Hematopoietic multipotent progenitor cell treated with erythropoietin and hydrocortisone succinate and interleukin-3 and kit ligand, for 6 days (in vitro differentiated cells): Measurements from ENCODE around the gene OR1F1.
A peak's percentile ranks its signal among the peaks of the same experiment; 100 is the strongest.
"Not testable (repeated sequence)": the region's sequence is repeated elsewhere in the genome, so short reads cannot be mapped to it uniquely, and the experiment has no call there.

ENCODE experiments used
- DNase-seq: peaks from one replicate; pipeline ENCODE4 v3.0.0-alpha.2; 2015

Gene OR1F1

DNA sequence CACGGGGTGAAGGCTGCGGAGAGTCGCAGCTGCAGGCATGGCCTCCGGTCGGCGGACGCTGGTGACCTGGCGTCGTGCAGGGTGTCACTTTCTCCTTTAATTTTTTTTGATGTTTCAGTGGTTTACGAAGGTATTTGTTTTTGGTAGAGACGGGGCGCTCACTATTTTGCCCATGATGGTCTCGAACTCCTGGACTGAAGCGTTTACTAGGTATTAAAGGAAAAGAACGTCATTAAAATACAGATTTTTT is 36.1 kb upstream of the OR1F1 start:
- no peak for DNase-seq

DNA sequence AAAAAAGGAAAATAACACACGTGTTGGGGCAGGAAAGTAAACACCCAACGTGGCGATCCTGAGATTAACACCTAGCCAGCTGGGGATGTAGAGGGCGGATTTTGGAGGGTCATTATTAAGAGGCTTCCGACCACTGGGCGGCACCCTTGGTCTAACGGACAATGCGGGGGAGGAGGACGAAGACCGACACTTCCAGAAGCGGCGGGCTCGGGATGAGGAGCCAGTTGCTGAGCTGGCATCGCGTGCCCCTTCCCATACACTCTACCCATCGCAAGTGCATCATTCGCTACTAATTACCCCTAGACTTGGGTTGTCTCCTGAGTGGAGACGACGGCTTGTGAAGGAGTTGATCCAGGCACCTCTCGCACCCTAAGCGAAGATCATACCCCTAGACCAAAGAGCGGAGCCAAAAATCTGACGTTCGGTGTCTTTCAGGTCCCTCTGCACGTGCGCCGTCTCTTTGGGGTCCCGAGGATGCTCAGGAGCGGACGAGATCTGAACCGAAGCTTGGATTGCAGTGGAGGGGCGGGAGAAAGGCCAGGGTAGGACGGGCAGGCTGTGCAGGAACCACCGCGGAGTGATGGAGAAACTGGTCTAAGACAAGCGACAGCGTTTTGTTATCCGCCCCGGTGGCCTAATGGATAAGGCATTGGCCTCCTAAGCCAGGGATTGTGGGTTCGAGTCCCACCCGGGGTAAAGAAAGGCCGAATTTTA is 35.6 kb upstream of the OR1F1 start:
- DNase-seq = peak; percentile 94

DNA sequence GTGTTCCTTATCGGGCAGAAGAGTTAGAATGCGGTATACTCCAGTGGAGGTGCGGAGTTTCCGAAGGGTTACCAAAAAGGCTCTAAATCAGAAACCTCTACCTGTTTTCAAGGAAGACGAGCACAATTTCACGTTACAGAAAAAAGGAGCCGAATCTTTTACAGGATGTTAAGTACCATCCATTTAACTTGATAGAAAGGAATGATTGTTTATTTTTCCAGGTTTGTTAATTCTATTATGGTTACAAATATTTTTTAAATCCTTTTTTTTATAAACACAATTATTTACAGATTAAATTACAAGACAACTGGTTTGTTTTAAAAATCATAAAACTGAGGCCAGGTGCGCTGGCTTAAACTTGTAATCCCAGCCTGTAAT is 35.0 kb upstream of the OR1F1 start:
- DNase-seq = no peak

DNA sequence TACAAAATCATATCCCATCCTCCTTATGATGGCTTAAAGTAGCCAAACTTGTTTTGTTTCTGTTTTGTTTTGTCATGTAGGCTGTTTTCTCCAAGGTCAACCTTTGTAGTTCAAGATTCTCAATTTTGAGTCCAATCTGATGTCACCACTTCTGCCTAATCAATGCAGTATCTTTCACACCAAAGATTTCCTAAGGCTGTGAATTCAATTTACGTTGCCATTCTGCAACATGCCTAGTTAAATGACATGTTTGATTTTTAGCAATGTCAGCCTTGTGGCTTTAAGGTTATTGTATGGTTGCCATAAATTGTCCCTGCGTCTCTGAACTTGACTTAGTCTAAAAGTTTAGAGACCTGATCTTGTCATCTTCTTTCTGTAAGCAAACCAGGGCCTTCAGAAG is 32.8 kb upstream of the OR1F1 start:
- no peak for DNase-seq

DNA sequence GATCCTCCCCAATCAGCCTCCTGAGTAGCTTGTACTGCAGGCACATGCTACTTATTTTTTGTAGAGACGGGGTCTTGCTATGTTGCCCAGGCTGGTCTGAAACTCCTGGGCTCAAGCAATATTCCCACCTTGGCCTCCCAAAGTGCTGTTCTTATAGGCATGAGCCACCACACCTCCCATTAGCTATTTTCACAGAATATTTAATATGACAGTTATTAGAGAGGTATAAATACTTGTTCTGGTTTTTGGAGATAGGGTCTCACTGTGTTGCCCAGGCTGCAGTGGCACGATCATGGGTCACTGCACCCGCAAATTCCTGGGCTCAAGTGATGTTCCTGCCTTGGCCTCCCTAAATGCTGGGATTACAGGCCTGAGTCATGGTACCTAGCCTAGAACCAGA is 32.0 kb upstream of the OR1F1 start:
- no peak for DNase-seq

DNA sequence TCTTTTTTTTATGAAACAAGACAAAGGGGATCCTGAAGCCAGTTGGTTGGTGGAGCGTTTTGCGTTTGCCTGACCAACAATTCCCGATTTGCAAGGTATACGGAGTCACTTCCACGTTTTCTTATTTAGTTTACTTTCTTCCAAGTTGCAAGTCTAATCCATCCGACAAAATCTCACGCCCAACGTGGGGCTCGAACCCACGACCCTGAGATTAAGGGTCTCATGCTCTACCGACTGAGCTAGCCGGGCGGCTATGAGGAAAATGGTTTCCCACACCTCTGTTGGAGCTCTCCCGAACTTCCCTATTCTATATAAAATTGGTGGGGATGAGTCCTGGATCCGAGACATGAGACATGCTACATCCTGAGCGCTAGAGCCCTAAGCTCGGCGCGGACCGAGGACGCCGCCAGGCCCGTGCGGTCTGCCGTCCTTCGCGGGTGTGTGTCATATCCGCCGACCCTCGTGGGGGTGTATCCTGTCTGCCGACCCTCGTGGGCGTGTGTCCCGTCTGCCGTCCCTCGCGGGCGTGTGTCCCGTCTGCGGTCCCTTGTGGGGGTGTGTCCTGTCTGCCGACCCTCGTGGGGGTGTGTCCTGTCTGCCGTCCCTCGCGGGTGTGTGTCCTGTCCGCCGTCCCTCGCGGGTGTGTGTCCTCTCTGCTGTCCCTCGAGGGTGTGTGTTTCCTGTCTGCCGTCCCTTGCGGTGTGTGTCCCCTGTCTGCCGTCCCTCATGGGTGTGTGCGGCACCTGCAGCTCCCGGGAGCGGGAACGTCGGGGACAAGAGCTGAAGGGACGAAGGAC is 30.6 kb upstream of the OR1F1 start:
- DNase-seq = peak; percentile 89

DNA sequence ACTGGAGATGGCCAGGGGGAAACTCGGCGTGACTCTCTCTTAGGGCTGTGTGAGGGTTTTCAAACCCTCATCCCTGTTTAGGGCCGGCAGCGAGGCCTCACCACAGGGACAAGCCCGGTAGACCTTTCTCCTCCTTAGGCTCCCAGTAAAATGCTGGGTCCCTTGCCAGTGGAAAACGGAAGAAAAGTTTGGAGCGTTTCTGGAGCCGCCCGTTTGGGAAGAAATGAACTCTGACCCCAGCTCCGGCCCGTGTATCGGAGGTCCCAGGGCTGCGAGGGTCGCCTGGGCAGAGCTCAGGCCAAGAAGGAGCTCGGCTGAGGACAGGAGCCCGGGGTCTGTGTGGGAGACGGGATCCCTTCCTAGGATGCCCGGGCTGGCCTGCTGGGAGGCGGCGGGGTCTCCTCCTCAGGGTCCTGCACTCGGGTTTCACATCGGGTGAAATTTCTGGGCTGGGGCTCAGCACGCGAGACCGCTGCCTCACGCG is 29.9 kb upstream of the OR1F1 start:
- peak; percentile 22 for DNase-seq

DNA sequence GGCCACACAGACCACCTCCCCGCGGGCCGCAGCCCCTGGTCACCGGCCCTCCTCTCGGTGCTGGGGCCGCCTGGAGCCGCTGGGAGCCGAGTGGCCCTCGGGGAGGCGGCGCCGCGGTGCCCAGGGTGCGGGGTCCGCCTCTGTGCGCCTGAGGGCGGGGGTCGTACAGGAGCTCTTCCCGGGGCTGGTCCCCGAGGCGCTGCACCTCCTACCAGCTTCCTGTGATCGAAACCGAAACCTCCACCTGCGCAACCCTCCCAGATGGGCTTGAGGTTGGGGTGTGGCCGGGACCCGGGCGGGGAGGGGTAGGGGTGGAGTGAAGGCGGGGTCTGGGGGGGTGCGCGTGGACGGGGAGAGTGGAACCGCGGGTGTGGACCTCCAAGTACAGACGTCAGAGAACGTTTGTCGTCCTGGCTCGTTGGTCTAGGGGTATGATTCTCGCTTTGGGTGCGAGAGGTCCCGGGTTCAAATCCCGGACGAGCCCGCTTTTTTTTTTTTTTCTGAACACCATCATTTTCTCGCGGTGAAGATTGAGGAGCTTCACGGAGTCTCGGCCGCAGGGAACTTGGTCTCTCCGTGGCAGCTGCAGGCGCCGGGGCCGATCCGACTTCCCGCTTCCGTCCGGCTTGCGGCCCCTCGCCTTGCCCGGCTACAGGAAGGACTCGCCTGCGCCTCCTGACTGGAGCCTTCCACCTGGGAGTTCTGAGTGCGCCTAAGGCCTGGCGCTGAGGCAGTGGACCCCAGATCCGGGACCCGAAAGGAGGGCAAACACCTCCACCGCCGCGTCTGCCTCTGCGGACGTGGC is 29.3 kb upstream of the OR1F1 start:
- peak; percentile 91 for DNase-seq

DNA sequence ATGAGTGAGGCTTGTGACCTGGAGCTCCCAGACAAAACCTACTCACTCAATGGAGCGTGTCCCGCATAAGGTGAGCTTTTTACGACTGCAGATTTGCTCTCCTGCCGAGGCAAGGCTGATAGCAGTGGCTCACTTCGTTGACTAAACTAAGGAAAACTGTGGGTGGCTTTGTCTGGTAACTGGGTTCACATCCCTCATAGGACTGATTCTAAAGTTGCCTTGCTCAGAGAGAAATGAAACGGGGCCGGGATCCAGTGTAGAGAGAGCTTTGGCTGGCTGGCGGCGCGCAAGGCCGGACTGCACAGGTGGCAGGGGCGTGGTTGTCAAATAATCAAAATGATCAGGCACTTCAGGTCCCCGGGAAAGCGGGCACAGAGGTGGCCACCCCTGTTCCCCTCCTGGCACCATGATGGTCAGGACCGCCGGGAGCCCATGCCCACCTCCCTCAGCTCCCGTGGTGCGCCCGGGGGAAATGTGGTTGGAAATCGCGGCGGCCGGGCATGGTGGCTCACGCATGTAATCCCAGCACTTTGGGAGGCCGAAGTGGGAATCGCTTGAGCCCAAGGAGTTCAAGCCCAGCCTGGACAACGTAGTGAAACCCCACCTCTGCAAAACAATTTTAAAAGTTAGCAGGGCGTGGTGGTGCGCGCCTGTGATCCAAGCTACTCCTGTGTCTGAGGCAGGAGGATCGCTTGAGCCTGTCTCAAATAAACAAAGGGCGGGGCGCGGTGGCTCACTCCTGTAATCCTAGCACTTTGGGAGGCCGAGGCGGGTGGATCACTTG is 26.6 kb upstream of the OR1F1 start:
- DNase-seq = no peak

DNA sequence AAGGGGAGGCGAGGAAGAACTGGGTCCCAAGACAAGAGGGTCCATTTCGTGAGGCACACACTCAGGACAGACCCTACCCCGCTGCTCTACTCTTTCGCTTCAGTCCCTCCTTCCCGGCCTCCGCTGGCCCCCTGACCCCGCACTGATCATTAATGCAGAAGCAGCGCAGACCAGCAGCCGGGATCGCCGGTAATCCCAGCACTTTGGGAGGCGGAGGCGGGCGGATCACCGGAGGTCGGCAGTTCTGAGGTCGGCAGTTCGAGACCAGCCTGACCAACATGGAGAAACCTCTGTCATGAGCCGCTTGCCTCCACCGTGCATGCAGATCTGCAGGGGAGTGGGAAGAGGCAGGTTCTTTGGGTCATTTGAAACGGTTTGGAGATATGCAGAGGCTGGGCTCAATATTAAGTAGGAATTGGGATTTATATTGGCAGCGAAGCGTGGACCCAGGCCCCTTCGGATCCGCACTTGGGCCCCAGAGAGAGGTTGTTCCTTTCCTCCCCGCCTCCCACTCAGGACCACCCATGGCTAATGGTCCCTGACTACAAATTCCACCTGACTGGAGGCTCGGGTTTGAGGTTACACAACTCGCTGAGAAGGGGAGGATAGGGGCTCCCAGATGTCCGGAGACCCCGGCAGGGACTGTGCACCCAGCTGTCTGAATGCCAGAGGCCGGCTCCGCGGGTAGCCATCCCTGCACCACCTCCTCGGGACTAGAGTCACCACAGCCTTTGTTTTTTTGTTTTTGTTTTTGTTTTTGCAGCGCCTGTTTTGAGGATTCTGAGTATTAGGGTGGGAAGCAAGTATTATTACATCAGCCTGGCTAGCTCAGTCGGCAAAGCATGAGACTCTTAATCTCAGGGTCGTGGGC is 23.6 kb upstream of the OR1F1 start:
- no peak for DNase-seq

DNA sequence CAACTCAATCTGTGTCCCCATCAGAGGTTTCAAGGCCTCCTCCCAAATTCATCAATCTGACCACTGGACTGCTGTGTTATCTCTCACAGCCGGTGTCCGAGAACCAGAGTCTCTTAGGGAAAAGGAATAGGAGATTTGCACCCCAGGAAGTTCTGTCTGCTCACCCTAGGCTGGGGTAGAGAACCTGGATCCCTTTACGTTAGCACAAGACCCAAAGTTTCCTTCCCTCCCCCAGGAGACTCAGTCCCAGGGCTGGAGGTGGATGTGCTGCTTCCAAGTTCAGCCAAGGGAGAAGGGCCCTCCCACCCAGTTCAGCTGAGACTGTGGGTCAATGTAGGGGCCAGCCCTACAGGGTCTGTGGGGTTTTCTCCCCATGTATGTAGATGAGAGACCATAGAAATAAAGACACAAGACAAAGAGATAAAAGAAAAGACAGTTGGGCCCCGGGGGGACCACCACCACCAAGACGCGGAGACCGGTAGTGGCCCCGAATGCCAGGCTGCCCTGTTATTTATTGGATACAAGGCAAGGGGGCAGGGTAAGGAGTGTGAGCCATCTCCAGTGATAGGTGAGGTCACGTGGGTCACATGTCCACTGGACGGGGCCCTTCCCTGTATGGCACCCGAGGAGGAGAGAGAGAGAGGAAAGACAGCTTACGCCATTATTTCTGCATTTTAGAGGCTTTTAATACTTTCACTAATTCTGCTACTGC is 22.7 kb upstream of the OR1F1 start:
- DNase-seq = no peak

DNA sequence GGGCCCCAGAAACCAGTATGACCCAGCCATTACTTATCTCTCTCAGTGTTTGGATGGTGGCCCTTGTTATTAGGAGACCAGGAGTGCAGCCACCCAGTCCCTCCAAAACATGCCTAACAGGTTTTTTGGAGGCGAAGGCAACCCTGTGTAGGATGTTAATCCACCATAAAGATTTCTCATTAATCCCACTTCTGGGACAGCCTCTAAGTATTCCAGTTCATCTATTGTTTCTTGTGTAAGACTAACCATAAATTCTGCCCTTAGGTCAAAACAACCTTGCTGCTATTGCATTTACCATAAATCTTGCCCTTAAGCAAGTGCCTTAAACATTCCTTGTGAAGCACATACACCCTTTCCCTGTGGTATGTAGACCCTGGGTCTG is 21.5 kb upstream of the OR1F1 start:
- DNase-seq = no peak

DNA sequence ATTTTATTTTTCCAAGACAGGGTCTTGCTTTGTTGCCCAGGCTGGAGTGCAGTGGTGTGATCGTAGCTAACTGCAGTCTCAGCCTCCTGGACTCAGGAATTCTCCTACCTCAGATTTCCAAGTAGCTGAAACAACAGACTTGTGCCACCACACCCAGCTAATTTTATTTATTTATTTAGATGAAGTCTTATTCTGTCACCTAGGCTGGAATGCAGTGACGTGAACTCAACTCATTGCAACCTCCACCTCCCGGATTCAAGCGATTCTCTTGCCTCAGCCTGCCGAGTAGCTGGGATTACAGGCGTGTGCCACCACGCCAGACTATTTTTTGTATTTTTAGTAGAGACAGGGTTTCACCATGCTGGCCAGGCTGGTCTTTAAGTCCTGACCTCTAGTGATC is 19.3 kb upstream of the OR1F1 start:
- not testable (repeated sequence) for DNase-seq

DNA sequence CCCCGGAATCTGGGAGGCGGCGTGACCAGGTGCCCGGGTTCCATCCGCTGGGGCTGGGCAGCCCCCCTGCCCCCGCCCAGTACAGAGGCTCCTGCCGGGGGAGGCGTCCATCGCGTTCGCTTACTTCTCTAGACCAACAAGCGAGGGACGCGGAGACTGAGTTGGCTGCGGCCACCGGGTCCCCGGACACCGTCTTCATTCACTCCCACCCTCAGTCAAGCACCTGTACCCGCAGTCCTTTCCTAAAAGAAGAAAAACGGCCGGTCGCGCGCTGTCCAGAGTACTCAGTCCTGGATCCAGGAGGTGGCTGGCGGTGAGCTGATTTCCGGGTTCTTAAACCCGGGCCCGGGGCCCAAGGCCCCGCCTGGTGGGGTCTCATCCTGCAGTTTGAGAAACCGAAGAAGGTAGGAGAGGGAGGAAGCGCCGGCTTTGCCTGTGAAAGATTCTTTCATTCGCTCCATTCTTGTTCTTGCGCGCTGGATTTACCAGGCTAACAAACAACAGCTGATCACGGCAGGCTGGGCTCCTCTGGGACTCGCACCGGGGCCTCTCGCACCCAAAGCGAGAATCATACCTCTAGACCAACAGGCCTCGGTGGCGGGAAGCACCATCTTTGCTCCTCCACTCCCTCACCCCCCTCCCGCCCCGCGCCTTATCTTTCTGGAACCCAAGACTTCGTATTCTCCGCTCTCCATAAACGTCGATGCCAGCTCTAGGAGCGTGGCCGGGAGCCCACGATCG is 17.4 kb upstream of the OR1F1 start:
- peak; percentile 45 for DNase-seq

DNA sequence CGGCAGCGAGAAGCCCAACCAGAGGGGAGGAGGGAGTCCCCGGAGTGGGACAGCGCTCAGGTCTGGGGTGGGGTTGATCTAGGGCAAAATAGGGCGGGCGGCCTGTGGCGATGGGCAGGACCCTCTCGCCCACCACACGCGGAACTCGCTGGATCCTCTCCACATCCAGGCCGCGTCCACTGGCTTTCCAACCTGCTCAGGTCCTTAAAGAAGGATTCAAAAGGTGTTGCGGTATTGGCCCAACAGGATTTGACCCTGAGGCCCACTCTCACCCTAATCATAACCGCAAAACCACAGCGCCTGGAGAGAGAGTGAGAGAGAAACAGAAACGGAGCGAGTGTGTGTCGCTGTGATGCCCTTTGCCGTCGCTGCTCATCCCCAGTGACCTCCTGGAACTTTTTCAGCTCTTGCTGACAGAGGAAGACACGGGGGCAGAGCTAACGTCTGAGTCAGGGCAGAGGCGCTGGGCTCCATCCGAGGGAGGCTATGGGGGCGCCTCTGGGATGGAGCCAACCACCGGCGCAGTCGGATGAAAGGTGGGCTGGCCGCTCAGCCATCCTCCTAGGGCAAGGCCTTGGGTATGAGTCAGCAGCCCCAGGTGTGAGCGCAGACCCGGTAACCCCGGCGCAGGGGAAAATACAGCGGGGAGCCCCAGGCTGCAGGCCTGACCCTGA is 16.7 kb upstream of the OR1F1 start:
- peak; percentile 59 for DNase-seq

DNA sequence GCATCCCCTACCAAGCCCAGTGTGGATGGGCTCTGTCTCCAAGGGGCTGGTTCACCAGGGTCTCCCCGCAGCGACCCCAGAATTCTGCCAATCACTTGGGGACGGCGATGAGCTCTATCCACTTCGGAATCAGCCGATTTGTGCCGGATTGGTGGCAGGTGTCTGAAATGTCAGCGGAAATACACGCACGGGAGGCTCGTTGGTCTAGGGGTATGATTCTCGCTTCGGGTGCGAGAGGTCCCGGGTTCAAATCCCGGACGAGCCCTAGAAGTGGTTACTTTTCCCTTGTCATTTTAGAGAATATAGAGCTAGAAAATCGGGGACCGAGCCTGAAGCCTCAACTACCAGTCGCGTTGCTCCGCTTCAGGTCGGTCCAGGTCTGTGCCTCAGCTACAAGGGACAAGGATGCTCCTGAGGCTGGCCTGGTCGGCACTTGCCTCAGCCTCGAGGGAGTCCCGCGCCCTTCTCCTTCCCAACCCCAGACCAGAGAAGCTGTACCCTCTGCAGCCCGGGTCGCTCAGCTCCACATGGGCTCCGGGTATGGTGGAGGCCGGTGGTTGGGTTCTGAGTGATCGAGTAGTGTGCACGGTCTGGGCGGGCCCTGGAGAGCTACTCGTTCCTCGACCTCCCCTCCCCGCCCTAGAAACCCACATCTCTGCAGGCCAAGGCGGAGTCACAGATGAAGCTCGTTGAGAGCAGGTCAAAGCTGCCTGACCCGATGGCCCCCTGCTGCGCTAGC is 16.0 kb upstream of the OR1F1 start:
- peak; percentile 67 for DNase-seq

DNA sequence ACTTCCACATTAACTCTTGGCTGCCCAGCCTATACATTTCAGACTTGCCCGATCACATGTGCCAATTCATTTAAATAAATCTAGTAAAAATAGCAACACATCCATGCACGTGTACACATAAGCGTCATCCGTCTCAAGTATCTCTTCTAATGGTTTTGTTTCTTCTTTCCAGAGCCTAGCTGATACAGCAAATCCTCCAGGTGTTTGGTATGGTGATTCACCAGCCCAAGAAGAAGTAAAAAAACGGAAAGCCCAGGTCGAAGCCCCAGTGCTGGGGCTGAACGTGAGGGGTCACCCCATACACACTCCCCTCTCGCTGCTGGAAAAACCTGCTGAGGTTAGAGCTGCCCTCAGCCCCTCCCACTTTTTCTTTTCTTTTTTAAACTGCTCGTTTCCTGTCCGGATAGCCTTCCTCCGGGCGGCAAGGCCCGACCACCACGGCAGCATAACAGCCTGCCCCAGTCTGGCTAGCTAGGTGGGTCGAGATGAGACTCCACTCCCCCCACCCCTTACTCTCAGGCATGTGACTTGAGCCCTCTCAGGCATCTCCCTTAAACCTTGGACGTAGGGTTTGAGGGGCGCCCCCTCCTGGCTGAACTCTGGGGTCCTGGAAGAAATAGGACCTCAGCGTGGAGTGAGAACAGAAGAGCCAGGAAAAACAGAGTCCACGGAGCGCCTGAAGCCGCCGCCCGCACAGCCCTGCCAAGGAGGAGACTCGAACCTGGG is 13.9 kb upstream of the OR1F1 start:
- peak; percentile 74 for DNase-seq

DNA sequence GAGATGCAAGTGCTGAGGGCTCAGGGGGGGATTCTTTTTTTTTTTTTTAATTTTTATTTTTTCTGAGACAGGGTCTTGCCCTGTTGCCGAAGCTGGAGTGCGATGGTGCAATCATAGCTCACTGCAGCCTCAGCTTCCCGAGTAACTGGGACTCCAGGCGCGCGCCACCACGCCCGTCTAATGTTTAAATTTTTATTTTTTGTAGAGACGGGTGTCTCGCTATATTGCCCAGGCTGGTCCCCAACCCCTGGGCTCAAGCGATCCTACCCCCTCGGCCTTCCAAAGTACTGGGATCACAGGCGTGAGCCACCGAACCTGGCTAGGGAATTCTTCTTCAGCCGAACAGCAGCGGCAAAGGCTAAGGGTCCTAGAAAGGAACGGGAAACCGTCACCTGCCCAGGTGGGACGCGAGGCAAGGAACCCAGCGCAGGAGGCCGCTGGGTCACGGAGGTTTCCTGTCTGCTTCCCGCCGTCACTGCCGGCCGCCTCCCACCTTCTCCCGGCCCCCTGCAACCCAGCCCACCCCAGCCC is 13.3 kb upstream of the OR1F1 start:
- DNase-seq = no peak
